UCSD-AML1 (cell line): Measurements from ENCODE around the gene GADD45GIP1.

Experiments used
- DNase-seq: peaks from one replicate; lab custom pipeline; 2025; ENCODE audit not compliant: unreplicated experiment; lab: John Stamatoyannopoulos, UW

The GADD45GIP1 gene

DNA sequence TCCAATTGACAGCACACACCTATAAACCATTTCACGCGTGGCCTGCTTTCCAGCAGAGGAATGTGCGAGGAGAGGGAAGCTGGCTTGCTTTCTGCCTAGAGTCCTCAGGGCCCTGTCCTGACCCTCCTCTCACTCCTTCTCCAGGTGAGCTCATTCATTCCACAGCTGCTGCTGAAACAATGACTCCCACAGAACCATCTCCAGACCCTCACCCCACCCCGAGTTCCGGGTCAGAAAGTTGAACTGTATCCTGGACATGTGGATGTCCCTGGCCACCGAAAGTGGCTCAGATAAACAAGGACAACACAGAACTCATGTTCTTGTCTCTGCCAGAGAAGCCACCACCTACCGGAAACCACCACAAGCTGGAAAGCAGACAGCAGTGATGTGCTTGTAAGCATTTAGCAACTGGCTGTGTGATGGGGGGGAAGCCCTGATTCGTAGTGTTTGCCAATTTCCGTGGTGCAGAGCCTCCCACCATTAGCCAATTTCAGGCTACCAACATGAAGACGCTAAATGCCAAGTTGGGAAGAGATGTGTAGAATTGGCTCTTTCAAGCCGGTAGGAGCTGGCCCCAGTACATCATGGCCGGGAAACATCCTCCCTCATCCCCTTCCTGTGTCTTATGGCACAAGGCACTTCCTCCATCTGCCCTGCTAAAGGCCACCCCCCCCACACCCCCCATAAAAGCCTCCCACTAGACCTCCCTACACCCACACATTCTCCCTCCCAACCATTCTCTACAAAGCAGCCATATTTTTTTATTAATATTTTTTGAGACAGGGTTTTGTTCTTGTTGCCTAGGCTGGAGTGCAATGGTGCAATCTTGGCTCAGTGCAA is 43.0 kb downstream of the GADD45GIP1 start:
- peak; percentile 46 for DNase-seq

GRCh38 chr19:12913011-12913561 is 43.9 kb downstream of the GADD45GIP1 start:
- DNase-seq, result no peak

DNA sequence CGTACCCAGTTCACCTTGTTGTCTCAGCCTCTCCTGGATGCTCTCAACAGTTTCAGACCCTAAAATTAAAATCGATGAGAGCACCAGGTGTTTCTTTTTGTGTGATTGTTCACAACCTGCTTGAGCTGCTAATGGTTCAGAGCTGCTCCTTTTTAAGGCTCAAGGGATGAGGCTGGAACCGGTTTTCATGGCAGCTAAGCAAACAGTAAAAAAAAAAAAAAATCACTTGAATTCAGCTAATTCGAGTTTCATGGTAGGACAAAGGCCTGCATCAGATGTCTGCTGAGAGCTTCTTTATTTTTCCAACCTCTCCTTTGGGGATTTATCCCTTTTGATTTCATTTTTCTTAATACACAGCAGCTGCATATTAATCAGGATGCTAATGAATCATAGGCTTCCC is 44.5 kb downstream of the GADD45GIP1 start:
- DNase-seq, result no peak

GRCh38 chr19:12907166-12907565 is 49.9 kb downstream of the GADD45GIP1 start:
- DNase-seq, result no peak
